BE2C (cell line): ENCODE data around the gene CADM1.

Experiments used
- DNase-seq: peaks from one replicate; pipeline ENCODE4 v3.0.0-alpha.2; 2020
- H3K27me3 ChIP-seq: fragments of 250-450 bp; sonication (Bioruptor Pico); 2 replicates; pipeline ENCODE4 v1.5.1; 2020; ENCODE audit warnings: mild to moderate bottlenecking
- H3K36me3 ChIP-seq: fragments of 250-450 bp; sonication (Bioruptor Pico); 2 replicates; pipeline ENCODE4 v1.5.1; 2020; ENCODE audit warnings: mild to moderate bottlenecking
- H3K4me1 ChIP-seq: fragments of 250-450 bp; sonication (Bioruptor Pico); 2 replicates; pipeline ENCODE4 v1.5.1; 2020
- H3K4me3 ChIP-seq: 2 replicates; pipeline ENCODE4 v1.5.1; 2011; ENCODE audit warnings: low read depth, low read length
- H3K9me3 ChIP-seq: fragments of 250-450 bp; sonication (Bioruptor Pico); 2 replicates; pipeline ENCODE4 v1.5.1; 2020
- CTCF ChIP-seq: IDR thresholded peaks from 2 replicates; pipeline ENCODE4 v1.5.1; 2012; ENCODE audit warnings: mild to moderate bottlenecking, low read depth, low read length

Gene CADM1

GRCh38 chr11:115368616-115369015 lies 135.6 kb downstream of the CADM1 start:
- Histone ChIP-seq H3K27me3 (no peaks in the 10 kb centered on the region), H3K4me1 (peaks cover 13% of the 10 kb centered on the region), H3K36me3 (no peaks in the 10 kb centered on the region), H3K9me3 (no peaks in the 10 kb centered on the region), H3K4me3 (no peak overlapping the region)
- no peak for DNase-seq
- no peak for TF ChIP-seq CTCF

GRCh38 chr11:115366826-115367225 lies 137.4 kb downstream of the CADM1 start:
- Histone ChIP-seq H3K27me3 (no peaks in the 10 kb centered on the region), H3K9me3 (no peaks in the 10 kb centered on the region), H3K4me1 (peaks cover 27% of the 10 kb centered on the region), H3K36me3 (no peaks in the 10 kb centered on the region), H3K4me3 (no peak overlapping the region)
- TF ChIP-seq CTCF = no peak
- no peak for DNase-seq

- no peak for DNase-seq
- TF ChIP-seq CTCF = no peak
- no peaks in the 10 kb centered on the region for H3K9me3 ChIP-seq
- no peak overlapping the region for H3K4me3 ChIP-seq
- no peaks in the 10 kb centered on the region for H3K27me3 ChIP-seq
- H3K36me3 ChIP-seq = no peaks in the 10 kb centered on the region
- H3K4me1 ChIP-seq = peaks cover 36% of the 10 kb centered on the region
Observed at GRCh38 chr11:115365907-115366306, 138.3 kb downstream of the CADM1 start.

- no peak overlapping the region for H3K4me3 ChIP-seq
- peaks cover 46% of the 10 kb centered on the region for H3K4me1 ChIP-seq
- no peak for TF ChIP-seq CTCF
- DNase-seq = no peak
- no peaks in the 10 kb centered on the region for H3K27me3 ChIP-seq
- no peaks in the 10 kb centered on the region for H3K9me3 ChIP-seq
- H3K36me3 ChIP-seq = no peaks in the 10 kb centered on the region
Observed at GRCh38 chr11:115364896-115365295, 139.3 kb downstream of the CADM1 start.

GRCh38 chr11:115363921-115364320 lies 140.3 kb downstream of the CADM1 start:
- no peak for TF ChIP-seq CTCF
- Histone ChIP-seq H3K4me1 (peaks cover 48% of the 10 kb centered on the region), H3K4me3 (no peak overlapping the region), H3K36me3 (no peaks in the 10 kb centered on the region), H3K9me3 (no peaks in the 10 kb centered on the region), H3K27me3 (no peaks in the 10 kb centered on the region)
- DNase-seq = no peak

GRCh38 chr11:115363426-115363825 lies 140.8 kb downstream of the CADM1 start:
- TF ChIP-seq CTCF = no peak
- Histone ChIP-seq H3K4me1 (peaks cover 50% of the 10 kb centered on the region), H3K9me3 (no peaks in the 10 kb centered on the region), H3K36me3 (no peaks in the 10 kb centered on the region), H3K4me3 (no peak overlapping the region), H3K27me3 (no peaks in the 10 kb centered on the region)
- DNase-seq = no peak
